ENCODE measurements around the gene FMN2. TPM values are rescaled to one million over a fixed set of nuclear protein-coding genes. Genes with fewer than 3 reads are reported as not detected.

FMN2 gene
- total RNA-seq, 1 donor from 2014 or later: 0.48 TPM

- DNase-seq (ENCODE audit: low spot score): no peak
Measured at GRCh38 chr1:240096974-240097373, 5.3 kb downstream of the FMN2 start.

GRCh38 chr1:240098534-240098933, 6.9 kb downstream of the FMN2 start:
- no peak for DNase-seq (ENCODE audit: low spot score)

- DNase-seq (ENCODE audit: low spot score): no peak
Measured at GRCh38 chr1:240099329-240099728, 7.6 kb downstream of the FMN2 start.

- no peak for DNase-seq (ENCODE audit: low spot score)
Measured at GRCh38 chr1:240099748-240100147, 8.1 kb downstream of the FMN2 start.

GRCh38 chr1:240100371-240100934, 8.8 kb downstream of the FMN2 start:
- no peak for DNase-seq (ENCODE audit: low spot score)

- no peak for DNase-seq (ENCODE audit: low spot score)
Measured at GRCh38 chr1:240101306-240101705, 9.6 kb downstream of the FMN2 start.

- no peak for DNase-seq (ENCODE audit: low spot score)
Measured at GRCh38 chr1:240101737-240102136, 10.1 kb downstream of the FMN2 start.

- no peak for DNase-seq (ENCODE audit: low spot score)
Measured at GRCh38 chr1:240104672-240105071, 13.0 kb downstream of the FMN2 start.

GRCh38 chr1:240107058-240107684, 15.5 kb downstream of the FMN2 start:
- no peak for DNase-seq (ENCODE audit: low spot score)

GRCh38 chr1:240109130-240109529, 17.4 kb downstream of the FMN2 start:
- no peak for DNase-seq (ENCODE audit: low spot score)

GRCh38 chr1:240109920-240110636, 18.4 kb downstream of the FMN2 start:
- no peak for DNase-seq (ENCODE audit: low spot score)

GRCh38 chr1:240111558-240111957, 19.9 kb downstream of the FMN2 start:
- no peak for DNase-seq (ENCODE audit: low spot score)

GRCh38 chr1:240114222-240114621, 22.5 kb downstream of the FMN2 start:
- no peak for DNase-seq (ENCODE audit: low spot score)

- no peak for DNase-seq (ENCODE audit: low spot score)
Measured at GRCh38 chr1:240115831-240116230, 24.1 kb downstream of the FMN2 start.

- DNase-seq (ENCODE audit: low spot score): no peak
Measured at GRCh38 chr1:240116831-240117769, 25.4 kb downstream of the FMN2 start.

GRCh38 chr1:240117930-240118329, 26.2 kb downstream of the FMN2 start:
- DNase-seq (ENCODE audit: low spot score): no peak

- no peak for DNase-seq (ENCODE audit: low spot score)
Measured at GRCh38 chr1:240122639-240123613, 31.2 kb downstream of the FMN2 start.

GRCh38 chr1:240126821-240127220, 35.1 kb downstream of the FMN2 start:
- DNase-seq (ENCODE audit: low spot score): no peak

GRCh38 chr1:240128366-240128765, 36.7 kb downstream of the FMN2 start:
- DNase-seq (ENCODE audit: low spot score): no peak

GRCh38 chr1:240134113-240134512, 42.4 kb downstream of the FMN2 start:
- DNase-seq (ENCODE audit: low spot score): no peak
